B cell (primary cell): ENCODE measurements around the gene LAG3. TPM values are rescaled to one million over a fixed set of nuclear protein-coding genes. Genes with fewer than 3 reads are reported as not detected.

Experiments
- ATAC-seq: fragments of 200-7000 bp; cut with Tn5 transposase; one replicate; pipeline ENCODE4 v1.10.0; 2021; ENCODE audit warnings: low read depth, mild to moderate bottlenecking, moderate number of reproducible peaks, moderate library complexity
- CTCF ChIA-PET: fragments of 350-600 bp; sonication (Branson Sonifier 250); formaldehyde crosslinking; loops from one replicate; lab custom pipeline; 2021; ENCODE audit warnings: antibody characterized with exemption, inconsistent platforms; lab: Charles Lee
- POLR2A ChIA-PET: fragments of 350-600 bp; sonication (Branson Sonifier 250); formaldehyde crosslinking; loops from one replicate; lab custom pipeline; 2021; ENCODE audit warnings: antibody characterized with exemption; lab: Charles Lee
- DNase-seq: peaks from one replicate; pipeline ENCODE4 v3.0.0; 2013
- H2AFZ ChIP-seq: 2 replicates; pipeline ENCODE4 v1.6.1; 2012; ENCODE audit warnings: mild to moderate bottlenecking, low read depth, low read length; ENCODE audit not compliant: insufficient read depth, poor library complexity, severe bottlenecking
- H3K27ac ChIP-seq, 2 donors: 1 replicate in 1 of 2; 2 replicates in 1 of 2; pipeline ENCODE4 v1.5.1; 2012 to 2013; ENCODE audit warnings: low read length in 2 of 2, mild to moderate bottlenecking in 2 of 2, moderate library complexity in 1 of 2
- H3K27me3 ChIP-seq, 4 experiments: fragments of 200-600 bp in 1 of 4; sonication (generic) in 1 of 4; replicated peaks in 1 of 4; 1 replicate in 2 of 4; 2 replicates in 2 of 4; pipeline versions ENCODE4 v1.6.1 to v1.7.0; 2013 to 2016; ENCODE audit warnings: low read length in 3 of 4, mild to moderate bottlenecking in 2 of 4, mixed read lengths in 1 of 4, moderate library complexity in 1 of 4; ENCODE audit not compliant: insufficient read depth in 4 of 4, control insufficient read depth in 3 of 4; ENCODE audit errors: control extremely low read depth in 1 of 4
- H3K36me3 ChIP-seq, 2 experiments: replicated peaks in 1 of 2; 1 replicate in 1 of 2; 2 replicates in 1 of 2; pipeline versions ENCODE4 v1.6.1 to v1.7.1; 2013; ENCODE audit warnings: low read length in 1 of 2; ENCODE audit not compliant: insufficient read depth in 2 of 2, control insufficient read depth in 1 of 2; ENCODE audit errors: control extremely low read depth in 1 of 2, extremely low read depth in 1 of 2
- H3K4me1 ChIP-seq, 2 donors: fragments of 200-600 bp in 1 of 2; sonication (generic) in 1 of 2; 1 replicate in 1 of 2; 2 replicates in 1 of 2; pipeline versions ENCODE4 v1.5.1 to v1.6.1; 2013 to 2017; ENCODE audit warnings: low read length in 2 of 2; ENCODE audit not compliant: control insufficient read depth in 2 of 2, insufficient read depth in 2 of 2
- H3K4me2 ChIP-seq: replicated peaks from 2 replicates; pipeline ENCODE3; 2012; ENCODE audit warnings: mild to moderate bottlenecking, low read depth, low read length; ENCODE audit not compliant: poor library complexity, severe bottlenecking
- H3K4me3 ChIP-seq, 5 experiments: fragments of 200-600 bp in 1 of 5; sonication (generic) in 1 of 5; 1 replicate in 3 of 5; 2 replicates in 2 of 5; pipeline versions ENCODE4 v1.5.1 to v1.7.0; 2011 to 2016; ENCODE audit warnings: low read length in 4 of 5, mild to moderate bottlenecking in 4 of 5, low read depth in 2 of 5, control low read depth in 1 of 5, moderate library complexity in 1 of 5; ENCODE audit not compliant: insufficient read depth in 1 of 5; ENCODE audit errors: control extremely low read depth in 1 of 5, extremely low read depth in 1 of 5
- H3K79me2 ChIP-seq: fragments of 200-600 bp; sonication (generic); one replicate; pipeline ENCODE4 v1.6.0; 2016; ENCODE audit warnings: low read length; ENCODE audit not compliant: control insufficient read depth, insufficient read depth
- H3K9ac ChIP-seq: fragments of 200-600 bp; sonication (generic); 2 replicates; pipeline ENCODE4 v1.6.1; 2017; ENCODE audit warnings: mild to moderate bottlenecking, low read length, moderate library complexity
- H3K9me3 ChIP-seq, 3 donors: one replicate each; pipeline versions ENCODE4 v1.6.1 to v1.7.1; 2013; ENCODE audit warnings: low read length in 2 of 3; ENCODE audit not compliant: control insufficient read depth in 2 of 3, insufficient read depth in 1 of 3; ENCODE audit errors: control extremely low read depth in 1 of 3
- H4K20me1 ChIP-seq: 2 replicates; pipeline ENCODE4 v1.6.0; 2012; ENCODE audit warnings: mild to moderate bottlenecking, low read length; ENCODE audit not compliant: insufficient read depth, control insufficient read depth, poor library complexity, severe bottlenecking
- H3K27ac Mint-ChIP-seq: one replicate; pipeline ENCODE4 v1.8.0; 2021; ENCODE audit warnings: mixed read lengths
- H3K27me3 Mint-ChIP-seq: one replicate; pipeline ENCODE4 v1.8.0; 2021; ENCODE audit warnings: mixed read lengths
- H3K4me1 Mint-ChIP-seq: one replicate; pipeline ENCODE4 v1.8.0; 2021; ENCODE audit warnings: mixed read lengths
- H3K4me3 Mint-ChIP-seq: one replicate; pipeline ENCODE4 v1.8.0; 2021; ENCODE audit warnings: mixed read lengths
- H3K9me3 Mint-ChIP-seq: one replicate; pipeline ENCODE4 v1.8.0; 2022; ENCODE audit warnings: mixed read lengths; ENCODE audit not compliant: insufficient read depth
- CTCF ChIP-seq: fragments of 200-600 bp; IDR thresholded peaks from one replicate; pipeline ENCODE4 v1.8.0; 2022; ENCODE audit warnings: antibody characterized with exemption, mild to moderate bottlenecking
- EZH2 ChIP-seq: IDR thresholded peaks from 2 replicates; pipeline ENCODE4 v1.6.1; 2012; ENCODE audit warnings: borderline replicate concordance, low read depth, mild to moderate bottlenecking, moderate library complexity, low read length; ENCODE audit not compliant: insufficient read depth, poor library complexity, severe bottlenecking
- WGBS: methylation state at CpG from one replicate; pipeline ENCODE4 v1.1.5; 2013; ENCODE audit warnings: missing lambda C conversion rate; ENCODE audit not compliant: insufficient coverage; 5-methylcytosine and 5-hydroxymethylcytosine counted together
- intact Hi-C: fragments of 100-400 bp; cut with micrococcal nuclease; formaldehyde crosslinking; loops from one replicate; pipeline ENCODE4 v1.10.0; 2022
- polyA plus RNA-seq: library from polyadenylated mRNA; depleted of rRNA; stranded (reverse); fragments of >200 nt; gene quantifications from 2 replicates; pipeline ENCODE4 v1.2.3, GENCODE V29; 2012
- total RNA-seq, 2 donors: library from RNA; stranded (reverse); fragments of 120-200 nt in 1 of 2; gene quantifications; 1 replicate in 1 of 2; 2 replicates in 1 of 2; pipeline versions ENCODE4 v1.2.3 to v1.2.4, GENCODE V29; 2013 to 2022

Gene LAG3
- total and polyA plus RNA-seq, 2 donors (not counting 1 experiment from before 2014, with no cell fraction given): not detected

- DNase-seq: no peak
- no peak overlapping the region for H2AFZ ChIP-seq
Observed at GRCh38 chr12:6786416-6787094, 14.2 kb downstream of the LAG3 start.

More at GRCh38 chr12:6786416-6787094, 14.2 kb downstream of the LAG3 start:
- H3K9me3 ChIP-seq: no peaks in the 10 kb centered on the region
- ChIA-PET CTCF (interaction anchor here (1.4 to 1.5 kb wide), 3 partner anchors 20 to 27 kb away, joined by 3 read pairs; no protein-coding TSS in a partner anchor), POLR2A (no interaction called here)
- intact Hi-C loops: no loop called here
- WGBS: no CpG with 5 or more reads among the region's 9 CpGs
- no peaks in the 10 kb centered on the region for H3K4me1 Mint-ChIP-seq
- peaks cover 0 to 9% (median 0%) of the 10 kb centered on the region in 4 experiments for H3K27me3 ChIP-seq
- no peak overlapping the region for H3K9ac ChIP-seq
- H3K4me3 Mint-ChIP-seq: no peak overlapping the region
- H3K27ac Mint-ChIP-seq: no peak overlapping the region
- TF ChIP-seq EZH2: no peak
- no peak for TF ChIP-seq CTCF
- no peak overlapping the region for H3K4me3 ChIP-seq
- no peak overlapping the region for H3K27ac ChIP-seq
- H3K4me1 ChIP-seq: no peaks in the 10 kb centered on the region
- no peaks in the 10 kb centered on the region for H3K36me3 ChIP-seq
- no peaks in the 10 kb centered on the region for H4K20me1 ChIP-seq
- no peak overlapping the region for H3K4me2 ChIP-seq
- H3K79me2 ChIP-seq: no peaks in the 10 kb centered on the region
- no peak for ATAC-seq
- no peaks in the 10 kb centered on the region for H3K9me3 Mint-ChIP-seq
- peaks cover 9% of the 10 kb centered on the region for H3K27me3 Mint-ChIP-seq
